MM.1S (cell line): ENCODE data around the gene RB1.

Experiments used
- DNase-seq: peaks from one replicate; pipeline ENCODE4 v3.0.0-alpha.2; 2015
- H2AFZ ChIP-seq: fragments of 300-600 bp; sonication (generic); 2 replicates; pipeline ENCODE4 v1.6.0; 2016; ENCODE audit warnings: antibody characterized with exemption, low read length
- H3F3A ChIP-seq: fragments of 300-600 bp; sonication (generic); 2 replicates; pipeline ENCODE4 v1.6.1; 2016; ENCODE audit warnings: mild to moderate bottlenecking, antibody characterized with exemption, low read length, moderate library complexity, mixed read lengths; ENCODE audit not compliant: insufficient read depth
- H3K27ac ChIP-seq: fragments of 300-600 bp; sonication (generic); 2 replicates; pipeline ENCODE4 v1.5.1; 2016; ENCODE audit warnings: mild to moderate bottlenecking, low read length
- H3K27me3 ChIP-seq: fragments of 300-600 bp; sonication (generic); replicated peaks from 2 replicates; pipeline ENCODE4 v1.6.0; 2016; ENCODE audit warnings: low read length; ENCODE audit not compliant: insufficient read depth
- H3K36me3 ChIP-seq: fragments of 300-600 bp; sonication (generic); replicated peaks from 2 replicates; pipeline ENCODE4 v1.6.1; 2016; ENCODE audit warnings: mild to moderate bottlenecking, low read length, mixed read lengths; ENCODE audit not compliant: insufficient read depth
- H3K4me1 ChIP-seq: fragments of 300-600 bp; sonication (generic); 2 replicates; pipeline ENCODE4 v1.6.1; 2016; ENCODE audit warnings: low read length, mixed read lengths
- H3K4me2 ChIP-seq: fragments of 300-600 bp; sonication (generic); 2 replicates; pipeline ENCODE4 v1.6.0; 2016; ENCODE audit warnings: low read depth, low read length
- H3K4me3 ChIP-seq: fragments of 300-600 bp; sonication (generic); 2 replicates; pipeline ENCODE4 v1.5.1; 2016; ENCODE audit warnings: low read length, mixed read lengths
- H3K79me2 ChIP-seq: fragments of 300-600 bp; sonication (generic); 2 replicates; pipeline ENCODE4 v1.6.1; 2016; ENCODE audit warnings: mixed run types, low read length, mixed read lengths
- H3K9ac ChIP-seq: fragments of 300-600 bp; sonication (generic); 2 replicates; pipeline ENCODE4 v1.6.1; 2016; ENCODE audit warnings: low read length, mixed read lengths
- H3K9me2 ChIP-seq: fragments of 300-600 bp; sonication (generic); replicated peaks from 2 replicates; pipeline ENCODE4 v1.6.1; 2016; ENCODE audit warnings: mild to moderate bottlenecking, low read length, mixed read lengths; ENCODE audit not compliant: insufficient read depth
- H3K9me3 ChIP-seq: fragments of 300-600 bp; sonication (generic); replicated peaks from 2 replicates; pipeline ENCODE4 v1.6.1; 2016; ENCODE audit warnings: mild to moderate bottlenecking, low read length, mixed read lengths; ENCODE audit not compliant: insufficient read depth
- H4K20me1 ChIP-seq: fragments of 300-600 bp; sonication (generic); 2 replicates; pipeline ENCODE4 v1.6.1; 2016; ENCODE audit warnings: mild to moderate bottlenecking, low read length, moderate library complexity, mixed read lengths; ENCODE audit not compliant: insufficient read depth
- EZH2 ChIP-seq: fragments of 300-600 bp; sonication (generic); optimal IDR thresholded peaks from 2 replicates; pipeline ENCODE3; 2017; ENCODE audit warnings: low read depth, mild to moderate bottlenecking, antibody characterized with exemption, low read length, mixed read lengths
- EZH2phosphoT487 ChIP-seq: fragments of 300-600 bp; sonication (generic); IDR thresholded peaks from 2 replicates; pipeline ENCODE4 v1.6.1; 2018; ENCODE audit warnings: antibody characterized with exemption, low read length
- TF ChIP-seq, protein P1 (sequence below): fragments of 300-600 bp; sonication (generic); IDR thresholded peaks from 2 replicates; pipeline ENCODE4 v1.5.1; 2016; ENCODE audit warnings: antibody characterized with exemption, low read length, mixed read lengths

Gene RB1

GRCh38 chr13:48318821-48319511, 15.4 kb downstream of the RB1 start:
- no peaks in the 10 kb centered on the region for H3F3A ChIP-seq
- no peak overlapping the region for H3K9ac ChIP-seq
- no peak overlapping the region for H2AFZ ChIP-seq
- no peak for DNase-seq
- no peaks in the 10 kb centered on the region for H3K79me2 ChIP-seq
- H3K9me3 ChIP-seq, result no peaks in the 10 kb centered on the region
- H3K4me3 ChIP-seq, result no peak overlapping the region
- H3K27me3 ChIP-seq, result no peaks in the 10 kb centered on the region
- H3K36me3 ChIP-seq, result no peaks in the 10 kb centered on the region
- H4K20me1 ChIP-seq, result no peaks in the 10 kb centered on the region
- TF ChIP-seq EZH2phosphoT487 (no peak), EZH2 (no peak)
- TF ChIP-seq, protein P1, sequence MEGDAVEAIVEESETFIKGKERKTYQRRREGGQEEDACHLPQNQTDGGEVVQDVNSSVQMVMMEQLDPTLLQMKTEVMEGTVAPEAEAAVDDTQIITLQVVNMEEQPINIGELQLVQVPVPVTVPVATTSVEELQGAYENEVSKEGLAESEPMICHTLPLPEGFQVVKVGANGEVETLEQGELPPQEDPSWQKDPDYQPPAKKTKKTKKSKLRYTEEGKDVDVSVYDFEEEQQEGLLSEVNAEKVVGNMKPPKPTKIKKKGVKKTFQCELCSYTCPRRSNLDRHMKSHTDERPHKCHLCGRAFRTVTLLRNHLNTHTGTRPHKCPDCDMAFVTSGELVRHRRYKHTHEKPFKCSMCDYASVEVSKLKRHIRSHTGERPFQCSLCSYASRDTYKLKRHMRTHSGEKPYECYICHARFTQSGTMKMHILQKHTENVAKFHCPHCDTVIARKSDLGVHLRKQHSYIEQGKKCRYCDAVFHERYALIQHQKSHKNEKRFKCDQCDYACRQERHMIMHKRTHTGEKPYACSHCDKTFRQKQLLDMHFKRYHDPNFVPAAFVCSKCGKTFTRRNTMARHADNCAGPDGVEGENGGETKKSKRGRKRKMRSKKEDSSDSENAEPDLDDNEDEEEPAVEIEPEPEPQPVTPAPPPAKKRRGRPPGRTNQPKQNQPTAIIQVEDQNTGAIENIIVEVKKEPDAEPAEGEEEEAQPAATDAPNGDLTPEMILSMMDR, result no peak
- no peaks in the 10 kb centered on the region for H3K4me1 ChIP-seq
- H3K27ac ChIP-seq, result no peak overlapping the region
- no peaks in the 10 kb centered on the region for H3K9me2 ChIP-seq
- H3K4me2 ChIP-seq, result no peak overlapping the region

- Histone ChIP-seq H3K4me2 (no peak overlapping the region), H3K4me3 (no peak overlapping the region), H2AFZ (no peak overlapping the region), H3K9ac (no peak overlapping the region), H3K27ac (no peak overlapping the region), H3F3A (no peaks in the 10 kb centered on the region), H3K79me2 (no peaks in the 10 kb centered on the region), H3K9me3 (no peaks in the 10 kb centered on the region), H3K27me3 (no peaks in the 10 kb centered on the region), H3K36me3 (no peaks in the 10 kb centered on the region), H4K20me1 (no peaks in the 10 kb centered on the region), H3K4me1 (no peaks in the 10 kb centered on the region), H3K9me2 (no peaks in the 10 kb centered on the region)
- DNase-seq, result no peak
- TF ChIP-seq EZH2, result no peak
- TF ChIP-seq, protein P1, result no peak
- no peak for TF ChIP-seq EZH2phosphoT487
These were observed 16.2 kb downstream of the RB1 start for GRCh38 chr13:48319531-48320398.

- H3K9me3 ChIP-seq, result no peaks in the 10 kb centered on the region
- no peaks in the 10 kb centered on the region for H3K9me2 ChIP-seq
- no peaks in the 10 kb centered on the region for H3K79me2 ChIP-seq
- no peak overlapping the region for H3K27ac ChIP-seq
- no peak overlapping the region for H3K4me2 ChIP-seq
- H3K4me1 ChIP-seq, result no peaks in the 10 kb centered on the region
- no peaks in the 10 kb centered on the region for H3K27me3 ChIP-seq
- H2AFZ ChIP-seq, result no peak overlapping the region
- no peaks in the 10 kb centered on the region for H3F3A ChIP-seq
- H3K36me3 ChIP-seq, result no peaks in the 10 kb centered on the region
- DNase-seq, result no peak
- no peak overlapping the region for H3K4me3 ChIP-seq
- TF ChIP-seq, protein P1, result no peak
- TF ChIP-seq EZH2, result no peak
- no peak for TF ChIP-seq EZH2phosphoT487
- H4K20me1 ChIP-seq, result no peaks in the 10 kb centered on the region
- no peak overlapping the region for H3K9ac ChIP-seq
These were observed 16.8 kb downstream of the RB1 start for GRCh38 chr13:48320399-48320790.
